Myocyte (in vitro differentiated cells): ENCODE data around the gene CEP43. TPM values are rescaled to one million over a fixed set of nuclear protein-coding genes. Genes with fewer than 3 reads are reported as not detected.

Experiments used
- DNase-seq: peaks from one replicate; pipeline ENCODE4 v3.0.0-alpha.2; 2012; ENCODE audit warnings: low read depth
- polyA plus RNA-seq: library from polyadenylated mRNA; unstranded; fragments of >200 nt; gene quantifications from one replicate; pipeline ENCODE4 v1.2.1, GENCODE V29; 2012; ENCODE audit warnings: missing spikeins
- total RNA-seq: library from RNA; depleted of rRNA; stranded (reverse); fragments of >200 nt; gene quantifications from 2 replicates; pipeline ENCODE4 v1.2.3, GENCODE V29; 2014

CEP43 gene, protein sequence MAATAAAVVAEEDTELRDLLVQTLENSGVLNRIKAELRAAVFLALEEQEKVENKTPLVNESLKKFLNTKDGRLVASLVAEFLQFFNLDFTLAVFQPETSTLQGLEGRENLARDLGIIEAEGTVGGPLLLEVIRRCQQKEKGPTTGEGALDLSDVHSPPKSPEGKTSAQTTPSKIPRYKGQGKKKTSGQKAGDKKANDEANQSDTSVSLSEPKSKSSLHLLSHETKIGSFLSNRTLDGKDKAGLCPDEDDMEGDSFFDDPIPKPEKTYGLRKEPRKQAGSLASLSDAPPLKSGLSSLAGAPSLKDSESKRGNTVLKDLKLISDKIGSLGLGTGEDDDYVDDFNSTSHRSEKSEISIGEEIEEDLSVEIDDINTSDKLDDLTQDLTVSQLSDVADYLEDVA
- 16.3 and 17.5 TPM in 2 replicates for total RNA-seq
- 7.6 TPM for polyA plus RNA-seq

DNA sequence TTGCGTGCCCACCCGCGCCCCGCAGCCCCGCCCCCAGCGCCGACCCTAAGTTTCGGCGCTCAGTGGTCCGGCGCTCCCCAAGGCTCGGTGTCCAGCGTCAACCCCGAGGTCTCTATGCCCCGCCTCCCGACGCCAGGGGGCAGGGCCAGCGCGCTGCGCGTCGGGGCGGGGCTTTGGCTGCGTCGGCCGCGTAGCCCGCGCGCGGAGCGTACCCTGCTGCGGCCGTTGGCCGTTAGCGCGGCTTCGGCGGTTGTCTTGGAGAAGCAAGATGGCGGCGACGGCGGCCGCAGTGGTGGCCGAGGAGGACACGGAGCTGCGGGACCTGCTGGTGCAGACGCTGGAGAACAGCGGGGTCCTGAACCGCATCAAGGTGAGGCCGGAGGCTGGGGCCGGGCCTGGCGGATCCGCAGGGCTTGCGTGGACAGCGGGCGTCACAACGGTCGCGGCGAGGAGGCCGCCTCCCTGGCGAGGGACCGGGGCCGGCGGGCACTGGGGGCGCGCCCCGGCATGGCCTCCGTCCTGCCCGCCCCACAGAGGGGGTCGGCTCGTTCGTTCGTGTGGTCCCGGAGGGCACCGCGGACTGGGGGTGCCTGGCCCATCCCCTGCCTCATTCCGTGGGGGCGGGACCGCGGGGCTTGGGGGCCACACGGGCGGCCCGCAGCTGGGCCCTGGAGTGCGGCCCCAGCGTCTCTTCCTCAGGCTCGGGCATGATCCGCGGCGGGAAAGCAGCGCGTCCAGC is at the start of gene CEP43:
TSS of gene CEP43 (plus strand) at position 253 of the 739 bp plus-strand sequence. CDS start at position 269, 16 bp downstream.
- peak; percentile 97 for DNase-seq

DNA sequence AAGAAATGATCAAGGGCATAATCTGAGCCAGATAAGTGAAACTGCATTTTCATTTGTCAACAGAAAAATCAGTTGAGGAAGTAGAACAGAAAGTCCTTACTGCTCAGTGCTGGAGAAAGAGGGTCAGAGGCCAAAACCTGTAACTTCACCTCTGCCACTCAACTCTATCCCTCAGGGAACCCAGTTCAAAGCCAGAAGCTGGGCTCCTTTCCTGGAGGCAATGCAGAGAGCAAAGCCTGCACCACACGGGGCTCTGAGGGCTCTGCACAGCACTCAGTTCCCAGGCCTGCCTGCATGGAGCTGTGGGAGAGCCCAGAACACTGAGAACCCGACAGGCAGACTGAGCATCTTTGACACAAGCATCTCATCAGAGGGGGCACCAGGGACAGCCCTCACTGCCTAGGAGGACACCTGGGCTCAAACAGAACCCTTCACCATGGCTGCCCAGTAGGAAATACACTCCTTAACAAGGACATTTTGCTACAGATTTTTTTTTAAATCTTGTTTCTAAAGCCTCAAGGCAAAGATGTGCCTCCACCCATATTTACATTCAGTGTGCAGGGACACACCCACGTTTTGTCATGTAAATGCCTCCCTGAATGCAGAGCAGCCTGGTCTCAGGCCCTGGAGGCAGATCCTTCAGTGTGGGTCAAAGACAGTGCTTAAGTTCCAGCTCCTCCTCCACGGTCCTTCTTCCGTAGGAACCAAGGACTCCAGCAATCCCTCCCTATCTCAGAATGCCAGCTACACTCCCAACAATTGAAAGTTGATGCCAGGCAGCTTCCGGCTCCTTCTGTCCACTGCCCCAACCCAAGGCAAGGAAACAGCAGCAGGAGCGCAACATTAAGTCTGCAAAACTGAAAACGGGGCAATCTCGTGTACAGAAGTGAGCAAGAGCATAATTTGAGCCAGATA is 49.4 kb upstream of the CEP43 start:
- DNase-seq, result no peak

DNA sequence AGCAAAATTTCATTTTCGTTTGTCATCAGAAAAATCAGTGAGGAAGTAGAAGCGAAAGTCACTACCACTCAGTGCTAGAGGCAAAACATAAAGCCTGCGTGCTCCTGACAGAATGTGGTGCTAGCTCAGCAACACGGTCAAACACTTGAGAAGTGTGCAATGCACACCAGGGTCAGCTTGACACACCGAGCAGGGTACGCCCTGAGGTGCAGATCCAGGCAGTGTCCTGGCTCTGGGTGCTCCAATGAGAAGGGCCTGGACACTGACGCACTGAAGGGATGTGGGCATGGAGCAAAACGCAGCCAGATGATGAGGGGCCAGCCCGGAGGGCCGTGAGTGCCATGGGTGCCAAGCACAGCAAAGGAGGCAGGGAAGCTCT is 48.8 kb upstream of the CEP43 start:
- no peak for DNase-seq

DNA sequence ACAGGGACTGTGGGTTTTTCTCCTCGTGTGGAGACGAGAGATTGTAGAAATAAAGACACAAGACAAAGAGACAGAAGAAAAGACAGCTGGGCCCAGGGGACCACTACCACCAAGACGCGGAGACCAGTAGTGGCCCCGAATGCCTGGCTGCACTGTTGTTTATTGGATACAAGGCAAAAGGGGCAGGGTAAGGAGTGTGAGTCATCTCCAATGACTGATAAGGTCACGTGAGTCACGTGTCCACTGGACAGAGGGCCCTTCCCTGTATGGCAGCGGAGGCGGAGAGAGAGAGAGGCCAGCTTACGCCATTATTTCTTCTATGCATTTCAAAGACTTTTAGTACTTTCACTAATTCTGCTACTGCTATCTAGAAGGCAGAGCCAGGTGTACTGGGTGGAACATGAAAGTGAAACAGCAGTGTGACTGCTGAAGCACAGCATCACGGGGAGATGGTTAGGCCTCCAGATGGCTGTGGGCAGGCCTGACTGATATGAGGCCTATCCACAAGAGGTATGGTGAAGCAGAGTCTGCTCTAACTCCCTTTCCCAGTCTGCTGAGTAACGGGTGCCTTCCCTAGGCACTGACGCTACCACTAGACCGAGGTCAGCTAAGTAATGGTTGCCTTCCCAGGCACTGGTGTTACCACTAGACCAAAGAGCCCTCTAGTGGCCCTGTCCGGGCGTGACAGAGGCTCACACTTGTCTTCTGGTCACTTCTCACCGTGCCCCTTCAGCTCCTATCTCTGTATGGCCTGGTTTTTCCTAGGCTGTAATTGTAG is 48.1 kb upstream of the CEP43 start:
- DNase-seq, result peak; percentile 46

DNA sequence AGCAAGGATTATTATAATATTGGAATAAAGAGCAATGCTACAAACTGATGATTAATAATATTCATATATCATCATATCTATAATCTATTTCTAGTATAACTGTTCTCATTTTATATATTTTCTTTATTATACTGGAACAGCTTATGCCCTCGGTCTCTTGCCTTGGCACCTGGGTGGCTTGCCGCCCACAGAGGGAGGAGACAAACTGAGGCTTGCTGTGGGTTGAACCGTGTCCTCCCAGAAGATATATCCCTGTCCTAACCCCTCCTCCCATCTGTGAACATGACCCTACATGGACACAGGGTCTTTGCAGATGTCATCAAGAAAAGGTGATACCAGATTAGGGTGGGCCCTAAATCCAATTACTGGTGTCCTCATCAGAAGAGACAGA is 47.5 kb upstream of the CEP43 start:
- no peak for DNase-seq

DNA sequence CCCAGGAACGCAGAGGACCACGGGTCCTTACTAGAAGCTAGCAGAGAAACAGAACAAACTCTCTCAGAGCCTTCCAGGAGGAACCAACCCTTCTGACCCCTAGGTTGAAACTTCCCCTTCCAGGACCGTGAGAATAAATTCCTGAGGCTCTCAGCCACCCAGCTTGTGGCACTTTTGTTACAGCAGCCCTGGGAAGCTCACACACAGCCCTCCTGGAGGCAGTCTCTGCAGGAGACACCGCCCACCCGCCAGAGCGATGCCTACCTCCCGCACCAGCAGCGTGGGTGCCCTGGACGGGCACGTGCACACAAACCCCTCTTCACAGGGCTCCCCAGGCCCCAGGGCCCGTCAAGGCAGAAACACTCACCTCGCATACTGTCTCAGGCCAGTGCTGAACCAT is 47.1 kb upstream of the CEP43 start:
- no peak for DNase-seq

DNA sequence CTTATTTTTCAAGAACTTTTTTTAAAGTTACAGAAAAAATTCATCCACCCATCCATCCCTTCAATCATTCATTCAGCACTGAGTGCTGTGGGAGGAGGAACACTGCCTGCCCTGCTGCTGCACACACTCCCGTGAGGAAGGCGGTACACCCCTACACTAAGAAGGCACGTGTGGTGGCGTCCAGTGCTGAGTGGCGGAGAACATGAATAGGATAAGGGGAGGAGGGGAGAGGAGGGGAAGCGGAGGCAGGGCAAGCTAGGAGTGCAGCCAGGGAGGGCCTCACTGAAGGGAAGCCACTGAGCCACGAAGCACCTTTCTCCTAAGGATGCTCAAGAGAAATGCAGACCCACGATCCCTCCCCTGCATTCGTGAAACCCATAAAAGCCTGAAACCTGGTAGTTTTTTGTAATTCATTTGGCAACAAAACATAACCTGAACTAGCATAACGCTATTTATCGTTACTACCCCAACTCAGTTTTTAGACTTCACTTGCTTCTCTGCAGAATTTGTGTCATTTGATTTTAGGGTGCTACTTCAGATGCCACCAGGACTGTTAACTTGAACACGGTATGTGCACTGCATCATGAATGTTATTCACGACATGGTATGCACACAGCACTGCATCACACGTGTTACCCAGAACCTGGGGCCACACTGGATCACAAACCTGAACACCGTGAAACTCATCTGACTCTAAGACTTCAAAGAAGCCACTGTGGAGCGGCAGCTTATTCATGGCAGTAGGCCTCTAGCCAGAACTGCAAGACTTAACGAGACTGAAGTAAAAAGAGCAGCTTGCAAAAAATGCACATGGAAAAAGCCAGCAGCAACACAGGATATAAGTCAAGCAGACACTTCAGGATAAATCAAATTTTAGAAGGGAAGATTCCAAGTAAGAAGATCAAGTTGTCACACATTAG is 46.4 kb upstream of the CEP43 start:
- DNase-seq, result no peak

DNA sequence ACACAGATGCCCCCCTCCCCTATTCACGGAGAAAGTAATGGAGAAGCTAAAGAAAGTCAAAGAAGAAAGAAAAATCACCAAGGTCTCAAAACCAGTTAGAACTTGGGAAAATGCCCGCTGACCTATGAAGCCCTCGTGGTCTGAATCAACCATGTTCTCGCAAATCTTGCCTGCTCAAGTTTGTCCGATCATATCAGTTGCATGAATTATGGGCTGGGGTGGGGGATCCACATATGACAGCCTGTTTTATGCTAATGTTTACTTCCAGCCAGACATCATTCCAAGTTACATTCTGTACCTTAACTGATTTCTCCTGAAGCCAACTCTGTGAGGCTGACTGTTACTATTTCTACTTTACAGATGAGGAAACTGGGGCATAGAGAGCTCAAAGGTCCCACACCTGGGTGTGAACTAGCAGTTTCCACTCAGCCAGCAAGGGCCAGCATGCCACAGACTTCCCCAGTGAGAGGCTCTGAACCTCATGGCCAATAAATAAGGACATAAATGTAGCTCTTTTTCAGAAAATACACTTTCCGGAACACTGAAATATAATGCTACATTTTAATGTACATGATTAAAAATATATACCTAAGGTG is 45.0 kb upstream of the CEP43 start:
- no peak for DNase-seq

DNA sequence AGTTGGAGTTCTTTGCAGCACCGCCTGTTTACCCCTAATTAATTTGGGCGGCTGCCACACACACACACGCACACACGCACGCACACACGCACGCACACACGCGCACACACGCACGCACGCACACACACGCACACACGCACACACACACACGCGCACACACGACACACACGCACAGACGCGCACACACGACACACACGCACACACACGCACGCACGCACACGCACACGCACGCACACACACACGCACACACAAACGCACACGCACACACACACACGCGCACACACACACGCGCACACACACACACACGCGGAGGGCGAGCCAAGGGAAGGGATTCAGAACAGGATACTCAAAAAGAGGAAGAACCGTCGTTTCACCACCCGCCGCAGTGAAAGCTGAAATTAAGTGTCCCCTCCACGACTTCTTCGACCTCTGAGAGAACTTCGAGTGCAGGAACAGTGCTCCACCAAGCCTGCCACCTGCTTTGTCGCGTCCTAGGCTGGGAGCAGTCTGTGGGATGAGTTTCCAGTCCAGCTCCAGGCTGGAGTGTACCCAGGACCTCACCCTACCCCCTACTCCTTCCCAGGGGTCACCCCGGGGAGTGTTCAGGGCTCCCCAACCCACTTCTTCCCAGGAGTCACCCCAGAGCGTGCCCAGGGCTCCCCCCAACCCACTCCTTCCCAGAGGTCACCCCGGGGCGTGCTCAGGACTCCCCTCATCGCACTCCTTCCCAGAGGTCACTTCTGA is 43.9 kb upstream of the CEP43 start:
- DNase-seq, result peak; percentile 27

DNA sequence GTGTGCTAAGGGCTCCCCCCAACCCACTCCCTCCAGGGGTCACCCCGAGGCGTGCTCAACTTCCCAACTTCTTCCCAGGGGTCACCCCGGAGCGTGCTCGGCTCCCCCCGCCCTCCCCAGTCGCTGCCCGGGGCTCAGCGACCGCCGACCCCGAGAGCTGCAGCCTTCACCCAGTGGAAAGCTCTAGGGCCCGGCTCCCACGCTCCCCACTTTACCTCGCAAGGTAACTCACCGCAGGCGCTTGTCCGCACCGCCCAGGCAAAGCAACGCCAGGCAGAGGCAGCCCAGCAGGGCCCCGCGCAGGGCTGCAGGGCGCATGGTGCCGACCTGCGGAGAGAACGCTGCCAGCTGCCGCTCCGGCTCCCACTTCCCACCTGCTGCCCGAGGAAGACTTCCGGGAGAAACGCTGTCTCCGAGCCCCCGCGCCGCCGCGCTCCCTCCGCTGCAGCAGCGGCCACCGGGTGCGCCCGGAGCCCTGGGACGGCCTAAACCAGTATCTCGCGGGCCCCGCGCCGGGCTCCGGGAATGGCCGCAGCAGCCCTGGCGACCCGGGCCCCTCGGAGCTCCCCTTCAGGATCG is 43.2 kb upstream of the CEP43 start:
- no peak for DNase-seq

DNA sequence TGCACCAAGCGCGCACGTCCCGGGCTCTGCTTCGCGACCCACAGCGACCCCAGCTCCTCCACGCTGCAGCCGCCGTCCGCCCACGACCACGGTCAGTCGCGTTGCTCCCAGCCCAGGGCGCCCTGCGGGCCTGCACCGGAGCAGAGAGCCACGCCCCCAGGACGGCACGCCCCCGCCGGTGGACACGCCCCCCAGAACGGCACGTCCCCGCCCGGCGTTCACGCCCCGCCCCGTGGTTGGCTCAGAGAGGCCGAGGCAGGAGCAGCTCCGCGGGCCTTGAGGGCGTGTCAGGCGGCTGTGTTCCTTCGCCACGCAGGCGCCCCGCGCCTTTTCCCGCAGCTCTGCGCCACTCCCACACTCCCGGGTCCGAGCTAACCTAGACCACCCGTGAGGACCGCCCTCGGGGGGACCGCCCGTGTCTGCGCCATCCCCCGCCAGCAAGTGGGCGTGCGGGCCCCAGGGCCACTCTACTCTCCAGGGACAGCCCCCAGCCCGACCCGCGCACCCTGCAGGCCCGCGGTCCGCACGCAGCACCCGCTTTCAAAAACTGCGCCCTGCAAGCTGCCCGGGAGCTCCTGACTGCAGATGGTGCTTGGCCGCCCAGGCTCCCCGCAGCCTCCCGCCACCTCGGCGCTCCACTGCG is 42.6 kb upstream of the CEP43 start, which contains the start of gene RNASET2:
TSS of gene RNASET2 (minus strand) at position 107 of the 643 bp plus-strand sequence. CDS start 368 bp downstream, outside the sequence.
- peak; percentile 93 for DNase-seq

DNA sequence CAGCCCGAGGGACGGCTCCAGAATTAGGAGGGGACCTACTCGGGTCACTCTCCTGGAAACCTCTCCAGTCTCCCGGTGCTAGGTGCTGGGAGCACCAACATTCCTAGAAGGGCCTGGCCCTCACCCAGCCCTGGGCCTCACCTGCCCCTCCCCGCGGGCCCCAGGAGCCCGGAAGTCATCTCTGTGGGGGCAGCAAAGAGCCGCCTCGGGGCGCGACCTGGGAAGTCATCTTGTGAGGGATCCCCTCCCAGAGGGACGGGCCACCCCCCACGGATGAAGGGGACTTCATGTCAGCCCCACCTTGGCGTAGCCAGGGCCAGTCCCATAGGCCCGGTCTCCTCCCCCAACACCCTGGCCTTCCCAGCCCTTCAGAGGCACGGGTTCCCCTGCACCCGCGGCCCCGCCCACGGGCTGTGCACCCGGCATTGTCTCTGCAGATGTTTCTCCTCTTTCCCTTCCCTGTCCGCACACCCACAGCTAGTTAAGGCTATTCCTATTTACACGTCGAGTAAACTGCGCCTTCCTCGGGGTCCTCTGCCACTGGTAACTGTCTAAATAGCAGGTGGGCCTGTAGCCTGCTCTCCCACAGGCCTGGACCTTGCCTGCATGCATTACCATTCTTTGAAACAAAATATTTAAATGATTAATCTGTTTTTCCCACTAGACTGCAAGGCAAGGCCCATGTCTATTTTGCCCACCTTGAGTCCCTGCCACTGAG is 42.0 kb upstream of the CEP43 start:
- no peak for DNase-seq

DNA sequence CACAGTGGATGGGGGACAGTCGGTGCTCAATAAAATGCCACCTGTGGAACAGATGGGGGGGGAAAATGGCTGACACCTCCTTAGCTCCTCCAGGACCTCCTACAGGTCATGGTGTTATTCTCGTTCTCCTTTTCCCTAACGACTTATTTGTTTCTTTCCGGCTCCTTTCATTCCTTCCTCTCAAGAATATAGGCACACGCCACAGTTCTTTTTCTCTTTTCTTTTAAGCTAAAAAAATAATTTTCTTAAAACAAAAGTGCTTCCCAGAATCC is 41.5 kb upstream of the CEP43 start:
- DNase-seq, result no peak

DNA sequence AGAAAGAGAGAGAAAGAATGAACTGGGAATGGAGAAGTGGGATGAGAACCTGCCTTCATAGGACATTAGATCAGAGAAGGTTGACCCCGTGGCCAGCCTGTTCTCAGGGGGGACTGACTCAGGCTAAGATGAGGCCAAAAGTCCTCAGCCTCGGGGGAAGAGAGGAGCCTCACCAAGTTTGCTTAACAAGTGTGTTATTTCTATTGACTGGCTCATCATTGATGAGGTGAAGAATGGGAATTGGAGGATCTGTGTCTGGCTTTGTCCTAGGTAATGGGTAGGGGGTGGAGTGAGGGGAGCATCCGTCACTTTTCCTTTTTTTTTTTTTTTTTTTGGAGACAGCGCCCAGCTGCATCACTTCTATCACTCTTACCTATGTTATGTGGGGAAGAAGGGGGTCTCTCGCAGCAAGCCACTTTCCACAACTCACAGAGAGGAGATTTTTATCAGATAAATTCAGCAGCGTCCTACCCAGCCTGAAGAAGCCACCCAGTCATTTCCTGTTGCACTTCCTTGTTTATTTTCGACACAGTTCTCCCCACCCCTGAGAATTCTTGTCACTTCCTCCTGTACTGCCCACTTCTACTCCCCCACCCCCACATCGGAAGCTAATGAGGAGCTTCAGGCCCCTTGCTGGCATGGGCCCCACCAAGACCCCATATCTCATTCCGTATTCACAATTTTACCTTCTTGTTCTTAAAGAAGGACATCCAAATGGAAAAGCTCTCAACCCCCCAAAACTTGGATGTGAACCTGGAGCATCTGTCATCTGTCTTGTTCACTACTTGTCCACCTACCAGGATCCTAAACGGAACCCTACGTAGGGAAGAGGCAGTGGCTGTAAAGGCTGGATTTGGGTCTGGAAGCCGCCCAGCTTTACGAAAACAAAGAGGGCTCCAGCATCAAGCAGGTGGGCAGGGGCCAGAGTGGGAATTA is 40.0 kb upstream of the CEP43 start:
- DNase-seq, result no peak

DNA sequence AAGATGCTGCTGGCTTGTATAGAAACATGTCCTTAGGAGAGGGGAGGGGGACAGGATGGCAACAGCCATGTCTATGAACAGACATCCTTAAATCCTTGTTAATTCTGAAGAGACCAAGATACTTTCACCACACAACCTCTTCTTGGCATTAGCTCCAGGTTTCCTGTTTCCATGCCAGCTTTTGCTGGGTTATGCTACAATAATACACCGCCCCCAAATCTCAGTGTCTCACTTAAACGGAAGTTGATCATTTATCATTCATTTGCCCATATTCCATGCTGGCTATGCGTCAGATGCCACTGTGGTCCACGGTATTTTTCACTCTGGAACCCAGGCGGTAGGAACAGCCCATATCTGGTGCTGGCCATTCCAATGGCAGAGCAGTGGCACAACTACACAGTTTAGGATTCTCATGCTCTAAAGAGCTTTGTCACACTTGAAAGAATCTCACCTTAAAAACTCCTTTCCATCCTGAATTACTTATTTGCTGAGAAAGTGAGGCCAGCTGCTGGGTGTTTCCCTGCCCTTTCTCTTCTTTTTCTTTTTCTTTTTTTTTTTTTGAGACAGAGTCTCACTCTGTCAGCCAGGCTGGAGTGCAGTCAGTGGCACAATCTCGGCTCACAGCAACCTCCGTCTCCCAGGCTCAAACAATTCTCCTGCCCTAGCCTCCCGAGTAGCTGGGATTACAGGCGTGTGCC is 39.1 kb upstream of the CEP43 start:
- DNase-seq, result no peak
